ENCODE data around the gene MAP3K10.

MAP3K10 gene

GRCh38 chr19:40249781-40250180 is 58.6 kb downstream of the MAP3K10 start:
- no peak for DNase-seq (ENCODE audit: low spot score)

DNA sequence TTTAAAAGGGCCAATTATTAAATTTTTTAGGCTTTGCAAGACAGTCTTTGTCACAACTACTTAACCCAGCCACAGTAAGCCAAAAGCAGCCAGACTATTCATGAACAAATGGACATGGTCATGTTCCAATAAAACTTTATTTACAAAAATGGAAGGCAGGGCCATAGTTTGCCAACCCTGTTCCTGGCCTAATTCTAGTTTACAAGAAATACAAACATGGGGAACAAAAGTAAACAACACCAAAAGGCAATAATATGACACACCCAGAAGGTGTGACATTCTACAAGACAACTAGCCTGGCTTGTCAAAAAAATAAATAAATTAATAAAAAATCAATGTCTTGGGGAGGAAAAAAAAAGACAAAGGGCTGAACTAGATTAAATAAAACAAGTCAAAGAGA is 60.0 kb downstream of the MAP3K10 start:
- no peak for DNase-seq (ENCODE audit: low spot score)

GRCh38 chr19:40251991-40252390 is 60.8 kb downstream of the MAP3K10 start:
- DNase-seq (ENCODE audit: low spot score) = no peak

GRCh38 chr19:40252395-40252794 is 61.2 kb downstream of the MAP3K10 start:
- DNase-seq (ENCODE audit: low spot score) = no peak

GRCh38 chr19:40253611-40254092 is 62.4 kb downstream of the MAP3K10 start:
- peak; percentile 40 for DNase-seq (ENCODE audit: low spot score)

DNA sequence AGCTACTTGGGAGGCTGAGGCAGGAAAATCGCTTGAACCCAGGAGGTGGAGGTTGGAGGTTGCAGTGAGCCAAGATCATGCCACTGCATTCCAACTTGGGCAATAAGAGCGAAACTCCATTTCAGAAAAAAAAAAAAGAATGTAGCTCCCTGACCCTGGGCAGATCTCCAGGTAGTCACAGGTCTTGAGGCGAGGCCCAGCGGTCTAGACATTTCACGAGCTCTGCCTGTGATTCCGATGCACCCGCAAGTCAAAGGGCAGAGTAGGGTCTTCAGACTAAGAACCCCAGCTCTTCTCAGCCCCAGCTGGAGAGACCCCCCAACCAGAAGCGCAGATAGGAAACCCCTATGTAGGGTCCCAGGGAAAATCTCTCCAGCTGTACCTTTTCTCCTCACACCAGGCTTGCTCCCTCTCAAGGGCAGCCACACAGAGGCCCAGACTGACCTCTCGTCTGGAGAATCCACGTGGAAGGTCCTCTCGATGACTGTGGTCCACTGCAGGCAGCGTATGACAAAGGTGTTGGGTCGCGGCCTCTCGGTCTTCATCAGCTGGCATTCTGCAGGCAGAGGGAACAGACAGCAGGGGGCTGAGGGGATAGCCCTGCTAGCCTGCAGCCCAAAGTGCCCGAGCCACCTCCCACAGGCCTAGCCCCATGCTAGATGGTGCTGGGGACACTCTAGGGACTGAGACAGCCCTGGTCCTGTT is 63.6 kb downstream of the MAP3K10 start:
- DNase-seq (ENCODE audit: low spot score) = no peak

DNA sequence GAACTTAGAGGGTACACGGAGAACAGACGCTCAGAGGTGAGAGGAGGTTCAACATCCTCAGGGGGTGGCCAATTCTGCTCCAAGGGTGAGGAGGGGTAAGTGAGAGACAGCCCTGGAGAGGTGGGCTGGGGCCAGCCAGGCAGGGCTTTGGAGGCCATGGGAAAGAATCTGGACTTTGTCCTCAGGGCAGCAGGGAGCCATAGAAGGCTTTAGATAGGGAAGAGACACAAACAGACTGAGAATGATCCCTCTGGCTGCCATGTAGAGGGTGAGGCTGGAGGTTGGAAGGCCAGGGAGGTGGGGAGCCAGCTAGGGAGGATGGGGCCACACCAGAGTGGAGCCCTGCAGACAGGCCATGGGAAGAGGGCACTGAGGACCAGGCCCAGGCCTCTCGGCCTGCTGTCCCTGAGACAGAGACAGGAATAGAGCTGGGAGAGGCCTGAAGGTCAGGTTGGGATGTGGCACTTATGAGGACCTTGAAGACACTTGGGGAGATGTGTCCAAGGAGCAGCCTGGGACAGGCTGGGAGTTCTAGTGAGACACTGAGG is 64.5 kb downstream of the MAP3K10 start:
- no peak for DNase-seq (ENCODE audit: low spot score)

DNA sequence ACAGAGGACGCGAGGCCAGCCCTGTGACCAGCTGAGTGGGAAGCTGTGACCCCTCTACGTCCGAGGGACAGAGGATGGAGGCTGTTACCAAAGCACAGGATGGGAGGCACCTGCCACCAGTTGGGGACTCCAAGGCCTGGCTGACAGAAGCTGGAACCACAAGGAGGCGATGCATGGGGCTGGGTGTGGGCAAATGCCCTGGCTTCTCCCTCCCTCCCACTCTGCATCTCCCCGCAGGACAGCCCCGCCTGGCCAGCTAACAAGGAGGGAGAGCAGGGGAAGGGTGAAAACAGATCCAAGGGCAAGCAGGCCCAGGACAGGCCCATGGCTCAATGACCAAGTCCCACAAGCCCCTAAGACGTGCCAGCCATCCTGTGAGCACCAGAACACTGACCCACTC is 65.3 kb downstream of the MAP3K10 start:
- no peak for DNase-seq (ENCODE audit: low spot score)

GRCh38 chr19:40257096-40257517 is 65.9 kb downstream of the MAP3K10 start:
- no peak for DNase-seq (ENCODE audit: low spot score)

DNA sequence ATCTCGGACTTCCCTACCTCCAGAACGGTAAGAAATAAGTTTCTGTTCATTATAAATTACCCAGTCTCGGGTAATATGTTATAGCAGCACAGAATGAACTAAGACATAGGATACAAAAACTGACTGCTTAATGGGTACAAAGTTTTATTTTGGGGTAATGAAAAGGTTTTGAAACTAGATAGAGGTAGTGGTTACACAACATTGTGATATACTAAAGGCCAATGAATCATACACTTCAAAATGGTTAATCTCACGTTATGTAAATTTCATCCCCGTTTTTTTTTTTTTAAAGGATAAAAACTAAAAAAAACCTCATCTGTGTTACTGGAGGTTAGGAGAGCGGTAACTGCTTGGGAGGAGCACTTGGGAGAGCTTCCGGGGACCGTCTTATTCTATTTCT is 70.4 kb downstream of the MAP3K10 start:
- no peak for DNase-seq (ENCODE audit: low spot score)

DNA sequence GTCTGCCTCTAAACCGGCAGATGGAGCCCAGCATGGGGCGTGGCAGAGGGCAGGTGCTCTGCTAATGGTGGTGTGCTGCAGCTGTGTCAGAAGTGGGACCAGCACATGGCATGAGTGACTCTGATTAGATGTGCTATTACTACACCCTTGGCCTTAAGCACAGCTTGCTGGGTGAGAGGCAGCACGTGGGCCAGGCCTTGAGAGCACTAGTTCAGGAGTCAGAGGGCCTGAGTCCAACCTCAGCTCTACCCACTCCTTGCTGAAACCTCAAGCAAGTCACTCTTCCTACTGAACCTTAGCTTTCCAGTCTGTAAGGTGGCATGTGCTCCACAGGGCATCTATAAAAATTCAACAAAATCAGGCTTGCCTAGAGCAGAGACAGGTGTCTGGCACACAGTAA is 71.2 kb downstream of the MAP3K10 start:
- no peak for DNase-seq (ENCODE audit: low spot score)

DNA sequence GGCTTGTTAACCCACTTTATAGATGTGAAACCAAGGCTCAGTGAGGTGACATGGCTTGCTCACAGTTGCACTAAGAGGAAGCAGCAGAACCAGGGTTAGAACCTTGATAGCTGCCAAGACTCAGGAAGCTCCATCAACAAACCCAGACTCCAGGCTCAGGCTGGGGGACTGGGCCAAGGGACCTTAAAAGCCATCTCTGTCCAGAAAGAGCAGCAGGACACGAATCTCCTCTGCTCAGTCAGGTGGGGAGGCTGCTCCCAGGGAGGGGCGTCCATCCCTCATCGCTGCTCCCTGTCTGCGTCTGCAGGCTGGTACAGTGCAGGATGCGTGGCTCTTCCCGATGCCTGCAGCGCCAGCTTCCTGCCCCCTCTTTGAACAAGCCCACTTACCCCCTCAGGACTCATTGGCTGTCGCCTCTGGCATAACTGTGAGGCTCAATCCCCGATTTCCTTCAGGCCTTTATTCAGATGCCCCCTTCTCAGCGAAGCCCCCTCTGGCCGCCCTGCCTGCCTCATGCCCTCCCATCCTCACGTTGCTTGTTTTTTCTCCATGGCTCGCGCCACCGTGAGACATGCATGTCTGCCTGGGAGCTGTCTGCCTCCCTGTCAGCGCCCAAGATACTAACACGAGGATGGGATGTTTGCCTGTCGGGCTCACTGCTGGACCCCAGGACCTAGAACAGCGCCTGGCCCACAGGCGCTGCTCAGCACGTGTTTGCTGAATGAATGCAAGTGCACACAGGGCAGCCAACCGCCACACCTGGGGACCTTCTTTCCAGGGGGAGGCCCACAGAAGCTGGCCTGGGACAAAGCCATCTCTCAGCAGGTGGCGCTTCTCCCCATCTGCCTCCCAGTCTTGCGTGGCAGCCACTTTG is 72.5 kb downstream of the MAP3K10 start:
- no peak for DNase-seq (ENCODE audit: low spot score)

GRCh38 chr19:40264314-40265054 is 73.3 kb downstream of the MAP3K10 start:
- no peak for DNase-seq (ENCODE audit: low spot score)
